GM23248 (cell line): ENCODE data around the gene ACSF2. TPM values are rescaled to one million over a fixed set of nuclear protein-coding genes. Genes with fewer than 3 reads are reported as not detected.

ENCODE experiments used
- DNase-seq: peaks from one replicate; pipeline ENCODE4 v3.0.0-alpha.2; 2015
- H2AFZ ChIP-seq: fragments of 200-600 bp; sonication (generic); 2 replicates; pipeline ENCODE4 v1.6.1; 2016; ENCODE audit warnings: antibody characterized with exemption
- H3F3A ChIP-seq: fragments of 200-600 bp; sonication (generic); 2 replicates; pipeline ENCODE4 v1.6.1; 2016; ENCODE audit warnings: mild to moderate bottlenecking, antibody characterized with exemption, mixed run types; ENCODE audit not compliant: insufficient read depth
- H3K27ac ChIP-seq: fragments of 200-600 bp; sonication (generic); 2 replicates; pipeline ENCODE4 v1.5.1; 2016; ENCODE audit warnings: mild to moderate bottlenecking
- H3K27me3 ChIP-seq: fragments of 200-600 bp; sonication (generic); replicated peaks from 2 replicates; pipeline ENCODE4 v1.6.1; 2016; ENCODE audit warnings: mild to moderate bottlenecking; ENCODE audit not compliant: insufficient read depth
- H3K36me3 ChIP-seq: fragments of 200-600 bp; sonication (generic); 2 replicates; pipeline ENCODE4 v1.6.1; 2016; ENCODE audit warnings: low read depth, mild to moderate bottlenecking
- H3K4me1 ChIP-seq: fragments of 200-600 bp; sonication (generic); 2 replicates; pipeline ENCODE4 v1.6.1; 2016; ENCODE audit warnings: mild to moderate bottlenecking; ENCODE audit not compliant: insufficient read depth
- H3K4me2 ChIP-seq: fragments of 200-600 bp; sonication (generic); one replicate; pipeline ENCODE4 v1.6.1; 2016; ENCODE audit warnings: mild to moderate bottlenecking; ENCODE audit not compliant: unreplicated experiment
- H3K4me3 ChIP-seq: fragments of 200-600 bp; sonication (generic); 2 replicates; pipeline ENCODE4 v1.5.1; 2016; ENCODE audit warnings: mild to moderate bottlenecking
- H3K79me2 ChIP-seq: fragments of 200-600 bp; sonication (generic); 2 replicates; pipeline ENCODE4 v1.6.1; 2016; ENCODE audit warnings: mild to moderate bottlenecking; ENCODE audit not compliant: insufficient read depth
- H3K9ac ChIP-seq: fragments of 200-600 bp; sonication (generic); 2 replicates; pipeline ENCODE4 v1.6.1; 2016; ENCODE audit warnings: mild to moderate bottlenecking
- H3K9me2 ChIP-seq: fragments of 200-600 bp; sonication (generic); 2 replicates; pipeline ENCODE4 v1.6.1; 2016; ENCODE audit warnings: mixed run types, mild to moderate bottlenecking, moderate library complexity; ENCODE audit not compliant: insufficient read depth
- H3K9me3 ChIP-seq: fragments of 200-600 bp; sonication (generic); one replicate; pipeline ENCODE4 v1.6.1; 2017; ENCODE audit warnings: low read depth
- H4K20me1 ChIP-seq: fragments of 200-600 bp; sonication (generic); 2 replicates; pipeline ENCODE4 v1.6.0; 2016; ENCODE audit not compliant: insufficient read depth
- EZH2 ChIP-seq: fragments of 200-600 bp; sonication (generic); IDR thresholded peaks from 2 replicates; pipeline ENCODE4 v1.6.1; 2018; ENCODE audit warnings: antibody characterized with exemption, mild to moderate bottlenecking; ENCODE audit not compliant: insufficient read depth, poor library complexity, severe bottlenecking
- EZH2phosphoT487 ChIP-seq: fragments of 200-600 bp; sonication (generic); IDR thresholded peaks from 2 replicates; pipeline ENCODE4 v1.6.1; 2018; ENCODE audit warnings: antibody characterized with exemption, moderate library complexity, mild to moderate bottlenecking, low read depth; ENCODE audit not compliant: insufficient read depth
- WGBS, 2 experiments: methylation state at CpG; one replicate each; pipeline ENCODE4 v1.1.6; 2015 to 2017; ENCODE audit warnings: low lambda C conversion rate in 2 of 2, low coverage in 1 of 2; ENCODE audit errors: missing lambda C conversion rate in 2 of 2; 5-methylcytosine and 5-hydroxymethylcytosine counted together
- in situ Hi-C: fragments of 300-500 bp; cut with MboI; formaldehyde crosslinking; loops from 2 replicates; pipeline ENCODE4 v1.15.0; 2020
- polyA plus RNA-seq: library from polyadenylated mRNA; unstranded; fragments of >200 nt; fragmentation: Nextera tagmentation; extraction: Ambion mirVana; gene quantifications from 2 replicates; pipeline ENCODE4 v1.2.1, GENCODE V29; 2016
- total RNA-seq: library from RNA; depleted of rRNA; stranded (reverse); fragments of >200 nt; shearing (Covaris generic); gene quantifications from 2 replicates; pipeline ENCODE4 v1.2.3, GENCODE V29; 2014; rRNA removed

The ACSF2 gene, protein sequence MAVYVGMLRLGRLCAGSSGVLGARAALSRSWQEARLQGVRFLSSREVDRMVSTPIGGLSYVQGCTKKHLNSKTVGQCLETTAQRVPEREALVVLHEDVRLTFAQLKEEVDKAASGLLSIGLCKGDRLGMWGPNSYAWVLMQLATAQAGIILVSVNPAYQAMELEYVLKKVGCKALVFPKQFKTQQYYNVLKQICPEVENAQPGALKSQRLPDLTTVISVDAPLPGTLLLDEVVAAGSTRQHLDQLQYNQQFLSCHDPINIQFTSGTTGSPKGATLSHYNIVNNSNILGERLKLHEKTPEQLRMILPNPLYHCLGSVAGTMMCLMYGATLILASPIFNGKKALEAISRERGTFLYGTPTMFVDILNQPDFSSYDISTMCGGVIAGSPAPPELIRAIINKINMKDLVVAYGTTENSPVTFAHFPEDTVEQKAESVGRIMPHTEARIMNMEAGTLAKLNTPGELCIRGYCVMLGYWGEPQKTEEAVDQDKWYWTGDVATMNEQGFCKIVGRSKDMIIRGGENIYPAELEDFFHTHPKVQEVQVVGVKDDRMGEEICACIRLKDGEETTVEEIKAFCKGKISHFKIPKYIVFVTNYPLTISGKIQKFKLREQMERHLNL
- total RNA-seq (8.6 and 18.7 TPM in 2 replicates), polyA plus RNA-seq (3.2 and 3.7 TPM in 2 replicates)

- Histone ChIP-seq H3K4me3 (peak within 1 kb of the TSS; percentile 80), H2AFZ (peak within 1 kb of the TSS; percentile 94)
Observed at GRCh38 chr17:50425682-50426471, at the start of gene ACSF2. ACSF2 (plus strand) TSS chr17:50426218; CDS start chr17:50426262, 44 bp downstream.

DNA sequence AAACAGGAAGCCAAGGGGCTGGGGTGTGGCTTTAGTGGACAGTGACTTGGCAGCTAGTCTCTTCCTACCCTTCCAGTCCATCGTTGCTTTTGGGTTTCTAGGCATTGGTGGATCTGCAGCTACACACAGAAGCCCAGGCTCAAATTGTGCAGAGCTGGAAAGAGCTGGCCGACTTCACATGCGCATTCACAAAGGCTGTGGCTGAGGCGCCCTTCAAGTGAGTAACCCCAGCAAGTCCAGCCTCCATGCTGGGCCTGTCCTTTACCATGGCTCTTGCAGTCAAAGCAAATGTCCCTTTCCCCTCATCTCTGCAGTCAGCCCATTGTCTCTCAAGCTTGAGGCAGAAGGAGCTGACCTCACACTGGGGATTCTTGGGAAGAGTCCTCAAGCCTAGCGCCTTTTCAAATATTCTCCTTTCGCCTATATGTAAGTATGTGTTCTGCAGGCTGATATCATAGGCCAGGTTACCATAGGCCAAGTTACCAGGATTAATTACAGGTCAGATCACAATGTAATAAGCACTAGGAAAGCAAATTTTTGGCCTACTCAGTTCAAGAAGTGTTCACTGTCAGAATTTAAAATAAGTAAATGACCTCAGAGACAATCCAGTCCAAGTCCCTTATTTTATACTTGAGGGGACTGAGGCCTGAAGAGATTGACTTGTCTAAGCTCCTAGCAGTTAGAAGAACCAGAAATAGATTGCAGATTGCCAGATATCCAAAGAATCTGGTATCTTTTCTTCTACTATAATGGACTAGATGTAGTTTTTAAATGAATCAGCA, 46.5 kb upstream of the ACSF2 start:
- no peaks in the 10 kb centered on the region for H3K9me3 ChIP-seq
- H3K4me3 ChIP-seq = no peak overlapping the region
- H3K4me2 ChIP-seq = no peak overlapping the region
- no peaks in the 10 kb centered on the region for H3K9me2 ChIP-seq
- no peaks in the 10 kb centered on the region for H3K4me1 ChIP-seq
- WGBS, 2 experiments = 90 to 93% methylated on average over 6 of the region's 6 CpGs
- H4K20me1 ChIP-seq = no peaks in the 10 kb centered on the region
- peaks cover 35% of the 10 kb centered on the region for H3K36me3 ChIP-seq
- no peaks in the 10 kb centered on the region for H3K27me3 ChIP-seq
- H3K9ac ChIP-seq = no peak overlapping the region
- no peak overlapping the region for H2AFZ ChIP-seq
- H3F3A ChIP-seq = peaks cover 54% of the 10 kb centered on the region
- TF ChIP-seq EZH2 (no peak), EZH2phosphoT487 (no peak)
- no peak for DNase-seq
- no peaks in the 10 kb centered on the region for H3K79me2 ChIP-seq
- H3K27ac ChIP-seq = no peak overlapping the region
- in situ Hi-C loops = no loop called here

More at GRCh38 chr17:50425682-50426471, at the start of gene ACSF2:
- Histone ChIP-seq H3K36me3 (no peaks in the 10 kb centered on the region), H3K4me2 (peak within 1 kb of the TSS; percentile 81), H3K9me3 (no peaks in the 10 kb centered on the region), H3K9ac (peak within 1 kb of the TSS; percentile 80), H3K79me2 (no peaks in the 10 kb centered on the region), H4K20me1 (no peaks in the 10 kb centered on the region), H3K27ac (peak within 1 kb of the TSS; percentile 18; the same call in 1 of the 2 replicates), H3K27me3 (no peaks in the 10 kb centered on the region), H3F3A (peaks cover 16% of the 10 kb centered on the region), H3K9me2 (no peaks in the 10 kb centered on the region), H3K4me1 (peaks cover 22% of the 10 kb centered on the region)
- 1% methylated on average over 29 to 64 of the region's 70 CpGs for WGBS, 2 experiments
- no peak for TF ChIP-seq EZH2phosphoT487
- TF ChIP-seq EZH2 = no peak
- in situ Hi-C loops = no loop called here
- peak; percentile 83 for DNase-seq

DNA sequence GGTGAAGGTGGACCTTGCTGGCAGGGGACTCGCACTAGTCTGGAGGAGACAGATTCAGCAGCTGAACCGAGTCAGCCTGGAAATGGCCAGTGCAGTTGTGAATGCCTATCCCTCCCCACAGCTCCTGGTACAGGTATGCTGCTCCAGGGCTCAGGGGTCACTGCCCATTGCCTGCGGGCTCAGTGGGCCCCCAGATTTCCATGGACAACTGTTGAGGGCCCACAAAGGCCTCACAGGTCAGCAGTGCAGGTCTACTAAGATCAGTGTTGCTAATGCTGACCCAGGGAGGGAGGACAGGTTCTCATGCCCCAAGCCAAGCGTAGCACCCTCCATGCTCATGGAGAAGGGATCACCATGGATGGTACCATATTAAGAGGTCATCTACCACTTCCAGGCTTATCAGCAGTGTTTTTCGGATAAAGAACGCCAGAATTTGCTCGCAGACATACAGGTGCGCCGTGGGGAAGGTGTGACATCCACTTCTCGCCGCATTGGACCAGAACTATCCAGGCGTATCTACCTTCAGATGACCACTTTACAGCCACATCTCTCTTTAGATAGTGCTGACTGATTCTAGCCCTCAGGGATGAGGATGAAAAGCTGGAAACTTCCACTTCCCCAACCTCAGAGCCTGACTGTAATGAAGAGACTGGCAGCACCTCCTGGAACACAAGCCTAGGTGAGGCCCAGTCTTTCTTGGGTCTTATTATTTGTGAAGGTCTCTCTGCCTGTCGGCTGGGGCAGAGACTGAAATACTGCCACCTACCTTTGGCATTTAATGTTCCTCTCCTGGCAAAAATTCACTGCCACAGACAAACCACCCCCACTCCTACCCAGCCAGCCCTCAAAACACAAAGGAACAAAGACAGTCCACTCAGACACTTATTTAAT, 45.4 kb upstream of the ACSF2 start:
- Histone ChIP-seq H3K9me2 (no peaks in the 10 kb centered on the region), H3K27me3 (no peaks in the 10 kb centered on the region), H3K9me3 (no peaks in the 10 kb centered on the region), H3K36me3 (peaks cover 46% of the 10 kb centered on the region), H3K4me2 (no peak overlapping the region), H3K4me1 (no peaks in the 10 kb centered on the region), H3K79me2 (peaks cover 4% of the 10 kb centered on the region; the same call in 1 of the 2 replicates), H2AFZ (no peak overlapping the region), H3F3A (peaks cover 65% of the 10 kb centered on the region), H3K4me3 (no peak overlapping the region), H3K27ac (no peak overlapping the region), H4K20me1 (no peaks in the 10 kb centered on the region), H3K9ac (no peak overlapping the region)
- in situ Hi-C loops = no loop called here
- TF ChIP-seq EZH2phosphoT487 (no peak), EZH2 (no peak)
- 82 to 83% methylated on average over 13 of the region's 13 CpGs for WGBS, 2 experiments
- DNase-seq = peak; percentile 43
